Activated CD8-positive, alpha-beta T cell treated with anti-CD3 and anti-CD28 coated beads, Interleukin-2, amount 10 ng/mL, durations not matched to agents 7 days and 5 days (primary cell): ENCODE measurements around the gene ULBP3. TPM values are rescaled to one million over a fixed set of nuclear protein-coding genes. Genes with fewer than 3 reads are reported as not detected.
"Not testable (repeated sequence)": the region's sequence is repeated elsewhere in the genome, so short reads cannot be mapped to it uniquely, and the experiment has no call there.

Source experiments
- ATAC-seq: fragments of 150-1000 bp; cut with Tn5 transposase; one replicate; pipeline ENCODE4 v1.10.0; 2021; ENCODE audit warnings: moderate library complexity
- CTCF ChIA-PET: fragments of 350-600 bp; sonication (Branson Sonifier 250); formaldehyde crosslinking; loops from one replicate; lab custom pipeline; 2021; ENCODE audit warnings: antibody characterized with exemption; lab: Charles Lee
- POLR2A ChIA-PET: fragments of 350-600 bp; sonication (Branson Sonifier 250); formaldehyde crosslinking; loops from one replicate; lab custom pipeline; 2021; ENCODE audit warnings: antibody characterized with exemption; lab: Charles Lee
- DNase-seq: peaks from one replicate; pipeline ENCODE4 v3.0.0-alpha.2; 2020
- H3K27ac Mint-ChIP-seq: one replicate; pipeline ENCODE4 v1.8.0; 2021; ENCODE audit warnings: mild to moderate bottlenecking, mixed read lengths
- H3K27me3 Mint-ChIP-seq: one replicate; pipeline ENCODE4 v1.8.0; 2021; ENCODE audit warnings: low read depth, mixed read lengths
- H3K36me3 Mint-ChIP-seq: one replicate; pipeline ENCODE4 v1.8.0; 2021; ENCODE audit warnings: low read depth, mixed read lengths
- H3K4me1 Mint-ChIP-seq: one replicate; pipeline ENCODE4 v1.8.0; 2021; ENCODE audit warnings: low read depth, mixed read lengths
- H3K4me3 Mint-ChIP-seq: one replicate; pipeline ENCODE4 v1.8.0; 2021; ENCODE audit warnings: mild to moderate bottlenecking, mixed read lengths
- H3K9me3 Mint-ChIP-seq: one replicate; pipeline ENCODE4 v1.8.0; 2022; ENCODE audit warnings: mixed read lengths; ENCODE audit not compliant: insufficient read depth
- total RNA-seq, 2 experiments: library from RNA; stranded (reverse); gene quantifications; one replicate each; pipeline ENCODE4 v1.2.3, GENCODE V29; 2021

Gene ULBP3
- total RNA-seq, 2 experiments from 2014 or later: 1.8 to 2.9 TPM

GRCh38 chr6:150025201-150025917, 43.6 kb downstream of the ULBP3 start, which contains the start of gene RAET1L:
RAET1L (minus strand) TSS chr6:150025532; CDS start chr6:150025471, 61 bp downstream.
- no peak within 1 kb of the TSS for H3K27ac Mint-ChIP-seq
- no peaks in the 10 kb centered on the region for H3K36me3 Mint-ChIP-seq
- H3K9me3 Mint-ChIP-seq: no peaks in the 10 kb centered on the region
- CTCF ChIA-PET: interaction anchor here (0.9 kb wide), 1 partner anchor 13 kb away, joined by 4 read pairs; no protein-coding TSS in a partner anchor
- DNase-seq (no peak), ATAC-seq (no peak)
- H3K4me3 Mint-ChIP-seq: no peak within 1 kb of the TSS
- POLR2A ChIA-PET: no interaction called here
- peaks cover 44% of the 10 kb centered on the region for H3K27me3 Mint-ChIP-seq
- H3K4me1 Mint-ChIP-seq: no peaks in the 10 kb centered on the region

GRCh38 chr6:150024646-150025155, 44.2 kb downstream of the ULBP3 start:
- no peak overlapping the region for H3K27ac Mint-ChIP-seq
- DNase-seq: no peak

GRCh38 chr6:150024021-150024420, 44.9 kb downstream of the ULBP3 start:
- DNase-seq, H3K27ac Mint-ChIP-seq, CTCF ChIA-PET, POLR2A ChIA-PET, H3K36me3 Mint-ChIP-seq, H3K4me1 Mint-ChIP-seq, ATAC-seq, H3K9me3 Mint-ChIP-seq, H3K4me3 Mint-ChIP-seq: not testable (repeated sequence)
- H3K27me3 Mint-ChIP-seq: peaks cover 46% of the 10 kb centered on the region

More at GRCh38 chr6:150024646-150025155, 44.2 kb downstream of the ULBP3 start:
- ChIA-PET CTCF (no interaction called here), POLR2A (no interaction called here)
- Mint-ChIP-seq H3K27me3 (peaks cover 45% of the 10 kb centered on the region), H3K9me3 (no peaks in the 10 kb centered on the region), H3K36me3 (no peaks in the 10 kb centered on the region), H3K4me3 (no peak overlapping the region), H3K4me1 (no peaks in the 10 kb centered on the region)
- ATAC-seq: no peak

GRCh38 chr6:150021870-150022269, 47.1 kb downstream of the ULBP3 start:
- H3K4me1 Mint-ChIP-seq, H3K27ac Mint-ChIP-seq, CTCF ChIA-PET, DNase-seq, H3K4me3 Mint-ChIP-seq, H3K9me3 Mint-ChIP-seq, H3K36me3 Mint-ChIP-seq, ATAC-seq, POLR2A ChIA-PET: not testable (repeated sequence)
- peaks cover 56% of the 10 kb centered on the region for H3K27me3 Mint-ChIP-seq

- CTCF ChIA-PET: interaction anchor here (1.1 kb wide), 1 partner anchor 58 kb away, joined by 3 read pairs; no protein-coding TSS in a partner anchor
- H3K27ac Mint-ChIP-seq: no peak overlapping the region
- H3K36me3 Mint-ChIP-seq: no peaks in the 10 kb centered on the region
- POLR2A ChIA-PET: no interaction called here
- H3K9me3 Mint-ChIP-seq: no peaks in the 10 kb centered on the region
- H3K4me3 Mint-ChIP-seq: no peak overlapping the region
- H3K27me3 Mint-ChIP-seq: peaks cover 56% of the 10 kb centered on the region
- peaks cover 18% of the 10 kb centered on the region for H3K4me1 Mint-ChIP-seq
- DNase-seq: no peak
- no peak for ATAC-seq
These were observed 49.9 kb downstream of the ULBP3 start for GRCh38 chr6:150018846-150019580.

- Mint-ChIP-seq H3K4me1 (peaks cover 26% of the 10 kb centered on the region), H3K27me3 (peaks cover 64% of the 10 kb centered on the region)
- not testable (repeated sequence) for H3K27ac Mint-ChIP-seq, H3K4me3 Mint-ChIP-seq, DNase-seq, H3K9me3 Mint-ChIP-seq, H3K36me3 Mint-ChIP-seq, ATAC-seq
- POLR2A ChIA-PET: interaction anchor here (0.7 kb wide), 1 partner anchor 1374 kb away, joined by 3 read pairs; no protein-coding TSS in a partner anchor
- CTCF ChIA-PET: interaction anchor here (0.7 to 2.4 kb wide), 17 partner anchors 9 to 380 kb away, joined by 3 to 17 read pairs (median 4); no protein-coding TSS in a partner anchor
These were observed 51.8 kb downstream of the ULBP3 start for GRCh38 chr6:150017186-150017521.

GRCh38 chr6:150016324-150017185, 52.4 kb downstream of the ULBP3 start:
- H3K27me3 Mint-ChIP-seq: peaks cover 69% of the 10 kb centered on the region
- H3K27ac Mint-ChIP-seq: no peak overlapping the region
- DNase-seq (peak; percentile 68), ATAC-seq (peak; percentile 80)
- ChIA-PET POLR2A (interaction anchor here (0.7 kb wide), 1 partner anchor 1374 kb away, joined by 3 read pairs; no protein-coding TSS in a partner anchor), CTCF (interaction anchor here (0.6 to 2.4 kb wide), 20 partner anchors 9 to 380 kb away, joined by 3 to 17 read pairs (median 3); no protein-coding TSS in a partner anchor)
- no peak overlapping the region for H3K4me3 Mint-ChIP-seq
- H3K9me3 Mint-ChIP-seq: no peaks in the 10 kb centered on the region
- H3K36me3 Mint-ChIP-seq: no peaks in the 10 kb centered on the region
- peaks cover 26% of the 10 kb centered on the region for H3K4me1 Mint-ChIP-seq

GRCh38 chr6:150015281-150016001, 53.5 kb downstream of the ULBP3 start:
- ATAC-seq (peak; percentile 74), DNase-seq (peak; percentile 44)
- POLR2A ChIA-PET, CTCF ChIA-PET, H3K9me3 Mint-ChIP-seq, H3K36me3 Mint-ChIP-seq: not testable (repeated sequence)
- peaks cover 26% of the 10 kb centered on the region for H3K4me1 Mint-ChIP-seq
- peak overlapping the region; percentile 15 for H3K4me3 Mint-ChIP-seq
- peaks cover 71% of the 10 kb centered on the region for H3K27me3 Mint-ChIP-seq
- peak overlapping the region; percentile 37 for H3K27ac Mint-ChIP-seq

GRCh38 chr6:150014623-150015280, 54.2 kb downstream of the ULBP3 start:
- not testable (repeated sequence) for ATAC-seq, DNase-seq
- peaks cover 26% of the 10 kb centered on the region for H3K4me1 Mint-ChIP-seq

GRCh38 chr6:150013785-150014622, 54.9 kb downstream of the ULBP3 start:
- peaks cover 76% of the 10 kb centered on the region for H3K27me3 Mint-ChIP-seq
- peaks cover 26% of the 10 kb centered on the region for H3K4me1 Mint-ChIP-seq
- ATAC-seq, CTCF ChIA-PET, H3K36me3 Mint-ChIP-seq, H3K9me3 Mint-ChIP-seq, H3K27ac Mint-ChIP-seq, POLR2A ChIA-PET, DNase-seq: not testable (repeated sequence)
- peak overlapping the region; percentile 23 for H3K4me3 Mint-ChIP-seq

More at GRCh38 chr6:150014623-150015280, 54.2 kb downstream of the ULBP3 start:
- CTCF ChIA-PET, POLR2A ChIA-PET, H3K27ac Mint-ChIP-seq, H3K4me3 Mint-ChIP-seq, H3K9me3 Mint-ChIP-seq, H3K36me3 Mint-ChIP-seq: not testable (repeated sequence)
- H3K27me3 Mint-ChIP-seq: peaks cover 76% of the 10 kb centered on the region
